Measurements from ENCODE around the gene INPP4A.

DNA sequence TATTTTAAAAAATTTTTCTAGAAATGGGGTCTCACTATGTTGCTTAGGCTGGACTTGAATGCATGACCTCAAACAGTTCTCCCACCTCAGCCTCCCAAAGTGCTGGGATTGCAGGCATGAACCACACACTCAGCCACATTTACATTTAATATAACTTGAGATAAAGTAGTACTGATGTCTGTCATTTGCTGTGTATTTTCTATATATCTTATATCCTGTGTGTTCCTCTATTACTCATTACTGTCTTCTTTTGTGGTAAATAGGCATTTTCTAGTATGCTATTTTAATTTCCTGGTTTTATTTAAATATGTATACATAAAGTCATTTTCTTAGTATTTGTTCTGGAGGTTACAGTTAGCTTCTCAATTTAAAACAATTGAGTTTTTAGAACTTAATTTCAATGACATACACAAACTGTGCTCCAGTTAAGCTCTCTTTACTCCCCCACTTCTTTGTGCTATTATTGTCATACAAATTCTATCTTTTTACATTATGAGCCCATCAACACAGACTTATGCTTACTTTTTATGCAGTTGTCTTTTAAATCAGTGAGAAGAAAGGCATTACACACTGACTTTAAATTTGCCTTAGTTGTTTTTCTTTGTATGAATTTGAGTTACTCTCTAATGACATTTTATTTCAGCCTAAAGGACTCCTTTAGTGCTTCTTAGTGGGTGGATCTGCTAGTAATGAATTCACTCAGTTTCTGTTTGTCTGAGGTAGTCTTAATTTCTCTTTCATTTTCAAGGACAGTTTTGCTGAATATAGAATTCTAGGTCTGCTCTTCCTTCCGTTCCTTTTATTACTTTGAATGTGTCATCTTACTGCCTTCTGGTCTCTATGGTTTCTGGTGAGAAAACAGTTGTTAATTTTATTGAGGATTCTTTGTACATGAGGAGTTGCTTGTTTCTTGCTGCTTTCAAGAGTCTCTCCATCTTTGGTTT, 6.2 kb upstream of the INPP4A start:
- no peak for TF ChIP-seq CTCF (IDR thresholded peaks at IDR 0.05)
- no peak for TF ChIP-seq ZFX (IDR thresholded peaks at IDR 0.05; ENCODE audit: borderline replicate concordance)

Measured in 22Rv1 (cell line).